ENCODE measurements around the gene KSR1. TPM values are rescaled to one million over a fixed set of nuclear protein-coding genes. Genes with fewer than 3 reads are reported as not detected.
"Not testable (repeated sequence)": the region's sequence is repeated elsewhere in the genome, so short reads cannot be mapped to it uniquely, and the experiment has no call there.

The KSR1 gene
- total RNA-seq, 2 donors from 2014 or later, result 36.7 to 46.7 TPM

DNA sequence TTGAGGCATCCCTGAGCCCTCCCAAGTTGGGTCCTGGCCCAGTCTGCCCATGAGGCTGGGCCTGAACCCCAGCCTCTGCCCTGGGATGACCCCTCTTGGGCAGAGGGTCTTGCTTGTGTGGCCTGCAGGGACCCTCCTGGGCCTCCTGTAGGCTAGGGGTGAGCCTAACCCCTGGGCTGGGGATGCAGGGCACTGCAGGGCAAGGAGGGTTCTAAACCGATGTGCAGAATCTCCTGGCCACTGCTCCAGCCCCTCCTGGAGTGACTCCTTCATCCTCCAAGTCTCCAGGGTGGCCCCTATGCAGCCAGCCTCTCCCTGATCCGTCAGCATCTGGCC lies 212.2 kb downstream of the KSR1 start:
- ATAC-seq, result no peak
- Mint-ChIP-seq H3K27me3 (no peaks in the 10 kb centered on the region), H3K36me3 (ENCODE audit: low read depth) (no peaks in the 10 kb centered on the region), H3K4me3 (no peak overlapping the region), H3K27ac (no peak overlapping the region), H3K4me1 (no peaks in the 10 kb centered on the region)
- no peak for DNase-seq
- H3K9me3 ChIP-seq (ENCODE audit: control insufficient read depth, low read length, poor library complexity, severe bottlenecking), result no peaks in the 10 kb centered on the region

DNA sequence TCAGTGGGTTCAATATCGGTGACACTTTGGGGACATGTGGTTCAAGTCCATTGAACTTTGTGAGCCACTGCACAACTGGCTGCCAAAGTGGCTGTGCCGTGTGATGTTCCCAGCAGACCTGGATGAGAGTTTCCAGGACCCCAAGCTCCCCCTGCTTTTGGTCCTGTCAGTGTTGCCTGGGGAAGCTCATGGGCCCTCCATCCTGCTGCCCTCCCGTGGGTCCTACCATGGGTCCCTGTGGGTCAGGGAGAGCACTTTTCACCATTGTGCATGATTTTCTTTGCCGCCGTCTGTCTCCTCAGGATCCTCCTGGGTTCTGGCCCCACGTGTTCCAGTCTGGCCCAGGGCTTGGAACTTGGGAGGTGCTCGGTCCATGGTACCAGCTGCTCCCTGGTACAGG lies 212.9 kb downstream of the KSR1 start:
- Mint-ChIP-seq H3K27me3 (no peaks in the 10 kb centered on the region), H3K27ac (no peak overlapping the region), H3K36me3 (ENCODE audit: low read depth) (no peaks in the 10 kb centered on the region), H3K4me3 (no peak overlapping the region), H3K4me1 (no peaks in the 10 kb centered on the region)
- DNase-seq (no peak), ATAC-seq (no peak)
- H3K9me3 ChIP-seq (ENCODE audit: control insufficient read depth, low read length, poor library complexity, severe bottlenecking), result no peaks in the 10 kb centered on the region

DNA sequence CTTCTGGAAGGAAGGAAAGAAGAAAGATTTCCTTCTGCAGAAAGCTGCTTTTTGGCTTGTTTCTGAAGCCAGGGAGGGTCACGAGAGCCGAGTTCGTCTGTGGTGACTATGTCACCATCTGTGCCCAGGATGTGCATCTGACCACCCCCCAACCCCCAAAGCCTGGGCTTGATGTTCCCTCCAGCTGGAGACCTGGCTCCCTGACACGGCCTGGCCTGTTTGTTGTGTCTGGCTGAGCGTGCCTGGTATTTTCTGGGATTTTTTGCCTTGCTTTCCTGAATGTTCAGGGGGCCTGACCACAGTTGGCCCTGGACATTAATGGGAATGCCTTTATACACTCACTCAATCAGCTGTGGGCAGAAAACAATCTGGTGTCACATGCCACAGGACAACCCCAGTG lies 213.6 kb downstream of the KSR1 start:
- no peak overlapping the region for H3K4me3 Mint-ChIP-seq
- no peaks in the 10 kb centered on the region for H3K27me3 Mint-ChIP-seq
- H3K9me3 ChIP-seq (ENCODE audit: control insufficient read depth, low read length, poor library complexity, severe bottlenecking), result no peaks in the 10 kb centered on the region
- ATAC-seq, result no peak
- H3K4me1 Mint-ChIP-seq, result no peaks in the 10 kb centered on the region
- H3K27ac Mint-ChIP-seq, result no peak overlapping the region
- no peak for DNase-seq
- no peaks in the 10 kb centered on the region for H3K36me3 Mint-ChIP-seq (ENCODE audit: low read depth)

DNA sequence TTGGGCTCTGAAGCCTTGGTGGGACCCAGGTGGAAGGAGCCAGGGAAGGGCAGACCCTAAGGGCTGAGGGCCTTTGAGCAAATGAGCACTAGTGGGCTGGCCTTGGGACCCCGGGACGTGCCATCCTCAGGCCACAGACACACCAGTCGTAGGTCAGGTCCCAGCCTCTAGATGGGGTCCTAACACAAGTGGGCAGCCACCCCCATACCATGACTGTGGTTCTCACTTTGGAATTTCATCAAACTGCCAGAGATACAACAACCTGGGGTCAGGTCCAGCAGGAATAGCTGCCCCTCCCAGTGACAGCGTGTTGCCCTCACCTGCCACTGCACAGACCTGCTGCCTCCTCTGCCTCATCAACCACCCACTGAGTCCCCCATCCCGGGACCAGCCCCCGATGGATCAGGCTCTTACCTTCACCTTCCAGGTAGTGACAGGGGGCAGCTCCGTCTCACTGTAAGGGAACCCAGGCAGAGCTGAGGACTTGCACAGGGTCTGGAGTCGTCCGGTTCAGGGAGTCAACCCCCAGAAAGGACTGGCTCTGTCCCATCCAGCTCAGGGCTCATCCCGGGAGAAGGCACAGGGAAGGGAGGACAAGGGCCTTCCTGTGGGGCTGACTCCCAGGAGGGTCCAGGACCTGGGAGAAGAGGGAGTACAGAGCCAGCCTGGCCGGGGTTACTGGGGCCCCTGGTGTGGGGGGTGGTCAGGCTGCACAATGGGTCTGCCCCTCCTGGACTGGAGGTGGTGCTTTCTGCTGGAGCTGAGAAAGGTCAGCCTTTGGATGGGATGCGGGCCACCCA lies 214.7 kb downstream of the KSR1 start:
- no peaks in the 10 kb centered on the region for H3K36me3 Mint-ChIP-seq (ENCODE audit: low read depth)
- H3K4me1 Mint-ChIP-seq, result no peaks in the 10 kb centered on the region
- DNase-seq (no peak), ATAC-seq (no peak)
- H3K9me3 ChIP-seq (ENCODE audit: control insufficient read depth, low read length, poor library complexity, severe bottlenecking), result no peaks in the 10 kb centered on the region
- H3K27me3 Mint-ChIP-seq, result no peaks in the 10 kb centered on the region
- no peak overlapping the region for H3K4me3 Mint-ChIP-seq
- no peak overlapping the region for H3K27ac Mint-ChIP-seq

DNA sequence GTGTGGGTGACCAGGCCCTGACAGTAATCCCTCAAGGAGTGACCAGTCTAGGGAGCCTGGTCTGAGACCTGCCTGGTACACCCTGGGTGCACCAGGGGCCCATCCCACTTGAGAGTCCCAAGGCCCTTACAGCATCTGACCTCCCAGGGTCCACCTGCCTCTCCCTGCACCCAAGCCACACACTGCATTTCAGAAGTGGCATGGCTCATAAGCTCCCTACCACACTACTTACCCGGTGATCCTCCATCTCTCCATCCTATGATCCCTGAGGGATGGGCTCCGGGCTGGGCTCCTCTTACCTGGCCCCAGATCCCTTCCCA lies 215.3 kb downstream of the KSR1 start:
- no peaks in the 10 kb centered on the region for H3K27me3 Mint-ChIP-seq
- no peaks in the 10 kb centered on the region for H3K4me1 Mint-ChIP-seq
- no peaks in the 10 kb centered on the region for H3K9me3 ChIP-seq (ENCODE audit: control insufficient read depth, low read length, poor library complexity, severe bottlenecking)
- H3K36me3 Mint-ChIP-seq (ENCODE audit: low read depth), result no peaks in the 10 kb centered on the region
- no peak for ATAC-seq
- no peak overlapping the region for H3K27ac Mint-ChIP-seq
- H3K4me3 Mint-ChIP-seq, result no peak overlapping the region
- DNase-seq, result no peak

DNA sequence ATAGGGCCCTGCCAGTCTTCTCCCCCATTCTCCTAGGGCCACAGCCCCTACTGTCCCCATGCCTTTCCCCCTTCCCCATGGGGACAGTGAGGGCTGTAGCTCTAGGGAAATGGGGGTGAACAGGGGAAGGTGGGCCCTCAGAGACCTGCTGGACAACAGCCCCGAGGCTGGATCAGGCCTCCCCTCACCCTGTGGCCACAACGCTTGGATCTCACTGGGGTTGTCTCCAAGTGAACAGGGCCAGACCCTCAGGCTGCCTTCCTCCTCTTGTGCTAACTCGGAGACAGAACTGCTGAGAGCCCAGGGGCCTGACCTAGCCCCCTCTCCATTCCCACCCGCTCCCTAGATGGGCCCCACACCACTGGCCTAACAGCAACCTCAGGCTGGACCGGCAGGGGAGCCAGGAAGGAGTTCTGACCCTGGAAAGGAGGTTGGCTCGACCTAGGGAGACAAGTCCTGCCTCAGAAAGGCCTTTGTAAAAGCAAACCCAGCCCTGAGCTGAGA lies 215.8 kb downstream of the KSR1 start:
- not testable (repeated sequence) for H3K9me3 ChIP-seq (ENCODE audit: control insufficient read depth, low read length, poor library complexity, severe bottlenecking); DNase-seq; H3K36me3 Mint-ChIP-seq (ENCODE audit: low read depth); H3K4me3 Mint-ChIP-seq; H3K27me3 Mint-ChIP-seq; ATAC-seq; H3K4me1 Mint-ChIP-seq; H3K27ac Mint-ChIP-seq

DNA sequence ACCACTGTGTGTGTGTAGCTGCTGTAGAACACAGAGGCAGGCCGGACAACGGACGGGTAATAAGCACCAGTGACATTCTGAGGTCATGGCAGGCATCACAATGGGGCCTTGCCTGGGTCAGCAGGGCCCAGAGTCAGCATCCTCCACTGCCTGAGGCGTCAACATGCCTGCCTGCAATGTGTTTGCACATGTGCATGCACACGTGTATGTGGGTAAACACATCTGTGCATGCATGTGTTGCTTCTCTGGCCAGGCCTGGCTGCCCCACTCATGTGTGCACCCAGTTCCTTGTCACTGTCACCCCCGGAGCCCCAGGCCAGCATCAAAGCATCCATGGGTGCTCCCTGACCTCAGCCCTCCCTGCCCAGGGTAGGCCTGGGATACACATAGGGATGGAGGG lies 218.1 kb downstream of the KSR1 start:
- Mint-ChIP-seq H3K27me3 (peaks cover 5% of the 10 kb centered on the region), H3K4me1 (no peaks in the 10 kb centered on the region), H3K4me3 (no peak overlapping the region), H3K27ac (no peak overlapping the region), H3K36me3 (ENCODE audit: low read depth) (no peaks in the 10 kb centered on the region)
- DNase-seq, result no peak
- no peaks in the 10 kb centered on the region for H3K9me3 ChIP-seq (ENCODE audit: control insufficient read depth, low read length, poor library complexity, severe bottlenecking)
- ATAC-seq, result no peak

Other genes with a start within 250 kb of the KSR1 start
- 100 to 1,000 TPM; 137 to 146 TPM for gene WSB1, start 162.3 kb upstream of the KSR1 start, total RNA-seq
- gene LGALS9, start 174.7 kb downstream of the KSR1 start, total RNA-seq, result 10 to 100 TPM; 64.7 to 66.3 TPM